Body of pancreas (tissue), 4 donors: Measurements from ENCODE around the gene HOXD1.

Experiments
- CTCF ChIP-seq, 7 experiments: fragments of 450-650 bp in 4 of 7; fragments of 200-600 bp in 3 of 7; sonication (generic) in 3 of 7; IDR thresholded peaks; one replicate each; pipeline ENCODE4 v1.5.1; 2016 to 2019; ENCODE audit warnings: antibody characterized with exemption in 7 of 7
- POLR2A ChIP-seq, 3 donors: fragments of 450-650 bp; IDR thresholded peaks; one replicate each; pipeline ENCODE4 v1.6.1; 2016; ENCODE audit warnings: antibody characterized with exemption in 3 of 3, mild to moderate bottlenecking in 2 of 3

DNA sequence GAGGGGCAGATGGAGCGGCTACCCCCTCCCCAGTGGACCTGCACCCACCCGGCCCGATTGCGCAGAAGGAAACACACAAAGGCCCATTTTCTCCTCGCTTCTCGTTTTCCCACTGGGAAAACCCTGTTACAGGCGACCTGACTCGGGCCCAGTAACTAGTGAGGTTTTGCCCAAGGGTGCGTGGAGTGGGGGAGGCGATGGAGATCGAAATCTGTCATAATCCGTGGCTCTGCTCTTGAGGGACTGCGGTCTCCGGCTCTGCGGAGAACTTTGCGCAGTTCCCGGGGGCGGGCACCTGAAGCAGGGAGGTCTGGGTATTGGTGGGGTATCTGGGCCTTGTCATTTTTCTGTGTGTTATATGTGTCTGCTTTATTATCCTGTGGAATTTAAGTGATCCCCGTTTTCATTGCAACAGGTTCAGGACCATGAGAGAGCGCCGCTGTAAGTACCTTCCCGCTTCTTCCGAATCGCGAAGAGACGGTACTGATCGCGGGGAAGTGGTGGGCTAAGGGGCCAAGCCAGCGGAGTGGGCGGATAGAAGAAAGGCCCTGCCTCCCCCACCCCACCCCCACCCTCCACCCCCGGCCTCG lies 41.2 kb upstream of the HOXD1 start:
- no peak for TF ChIP-seq CTCF (IDR thresholded peaks at IDR 0.05)
- no peak for TF ChIP-seq POLR2A (IDR thresholded peaks at IDR 0.05)
